OCI-LY1 (cell line): ENCODE data around the gene COL19A1.
A peak's percentile ranks its signal among the peaks of the same experiment; 100 is the strongest.

Experiments used
- H2AFZ ChIP-seq: fragments of 200-600 bp; sonication (generic), shearing (Covaris generic); 2 replicates; pipeline ENCODE4 v1.6.0; 2014; ENCODE audit warnings: antibody characterized with exemption, mild to moderate bottlenecking, low read length
- H3F3A ChIP-seq: fragments of 200-600 bp; sonication (generic), shearing (Covaris generic); 2 replicates; pipeline ENCODE4 v1.6.0; 2014; ENCODE audit warnings: mild to moderate bottlenecking, antibody characterized with exemption, low read length, moderate library complexity; ENCODE audit not compliant: insufficient read depth
- H3K27ac ChIP-seq: fragments of 200-600 bp; sonication (generic); 2 replicates; pipeline ENCODE4 v1.5.1; 2014; ENCODE audit warnings: low read length, mixed run types, mild to moderate bottlenecking, low read depth; ENCODE audit not compliant: poor library complexity, severe bottlenecking
- H3K27me3 ChIP-seq: fragments of 200-600 bp; sonication (generic); 2 replicates; pipeline ENCODE4 v1.6.0; 2014; ENCODE audit warnings: antibody characterized with exemption, mild to moderate bottlenecking, low read length, moderate library complexity; ENCODE audit not compliant: insufficient read depth
- H3K36me3 ChIP-seq: fragments of 200-600 bp; sonication (generic); 2 replicates; pipeline ENCODE4 v1.6.1; 2014; ENCODE audit warnings: mild to moderate bottlenecking, antibody characterized with exemption, low read length, moderate library complexity, mixed read lengths; ENCODE audit not compliant: insufficient read depth
- H3K4me1 ChIP-seq: fragments of 200-600 bp; sonication (generic); 2 replicates; pipeline ENCODE4 v1.5.1; 2014; ENCODE audit warnings: mild to moderate bottlenecking, low read length, moderate library complexity; ENCODE audit not compliant: insufficient read depth, severe bottlenecking
- H3K4me2 ChIP-seq: fragments of 200-600 bp; sonication (generic), shearing (Covaris generic); 2 replicates; pipeline ENCODE4 v1.6.1; 2014; ENCODE audit warnings: low read length
- H3K4me3 ChIP-seq: fragments of 200-600 bp; sonication (generic); 2 replicates; pipeline ENCODE4 v1.5.1; 2014; ENCODE audit warnings: low read length, low read depth, mild to moderate bottlenecking, mixed read lengths; ENCODE audit not compliant: poor library complexity, severe bottlenecking
- H3K79me2 ChIP-seq: fragments of 200-600 bp; shearing (Covaris generic); 2 replicates; pipeline ENCODE4 v1.6.1; 2016; ENCODE audit warnings: mixed run types, low read length, mixed read lengths; ENCODE audit not compliant: insufficient read depth
- H3K9ac ChIP-seq: fragments of 200-600 bp; sonication (generic), shearing (Covaris generic); 2 replicates; pipeline ENCODE4 v1.6.1; 2014; ENCODE audit warnings: mild to moderate bottlenecking, low read length, mixed read lengths
- H3K9me2 ChIP-seq: fragments of 200-600 bp; sonication (generic), shearing (Covaris generic); 2 replicates; pipeline ENCODE4 v1.6.1; 2014; ENCODE audit warnings: low read depth, mild to moderate bottlenecking, low read length, mixed read lengths
- H3K9me3 ChIP-seq: fragments of 200-600 bp; shearing (Covaris generic); 2 replicates; pipeline ENCODE4 v1.6.1; 2014; ENCODE audit warnings: low read length, mixed read lengths
- H4K20me1 ChIP-seq: fragments of 200-600 bp; sonication (generic), shearing (Covaris generic); 2 replicates; pipeline ENCODE4 v1.6.0; 2016; ENCODE audit warnings: mild to moderate bottlenecking, low read length; ENCODE audit not compliant: insufficient read depth
- CTCF ChIP-seq: fragments of 200-600 bp; sonication (generic), shearing (Covaris generic); IDR thresholded peaks from 2 replicates; pipeline ENCODE4 v1.5.1; 2017; ENCODE audit warnings: mild to moderate bottlenecking, antibody characterized with exemption, low read length, moderate library complexity, mixed read lengths
- EZH2 ChIP-seq: fragments of 200-600 bp; sonication (generic), shearing (Covaris generic); IDR thresholded peaks from 2 replicates; pipeline ENCODE4 v1.8.0; 2017; ENCODE audit warnings: borderline replicate concordance, mixed run types, mild to moderate bottlenecking, antibody characterized with exemption, low read length, moderate library complexity, mixed read lengths

COL19A1 gene

GRCh38 chr6:69875715-69876114, 9.4 kb downstream of the COL19A1 start:
- Histone ChIP-seq H3K4me3 (no peak overlapping the region), H3K9me2 (no peaks in the 10 kb centered on the region), H3K79me2 (no peaks in the 10 kb centered on the region), H3K4me1 (peaks cover 7% of the 10 kb centered on the region), H4K20me1 (no peaks in the 10 kb centered on the region), H3K4me2 (no peak overlapping the region), H3K9me3 (no peaks in the 10 kb centered on the region), H3K27ac (no peak overlapping the region), H3K27me3 (no peaks in the 10 kb centered on the region), H3K36me3 (no peaks in the 10 kb centered on the region), H3K9ac (no peak overlapping the region), H3F3A (no peaks in the 10 kb centered on the region), H2AFZ (no peak overlapping the region)
- TF ChIP-seq EZH2, result no peak
- TF ChIP-seq CTCF, result no peak

- Histone ChIP-seq H3K27ac (no peak overlapping the region), H3K9me3 (no peaks in the 10 kb centered on the region), H3K4me1 (peaks cover 32% of the 10 kb centered on the region), H3K79me2 (no peaks in the 10 kb centered on the region), H3K4me2 (no peak overlapping the region), H3F3A (no peaks in the 10 kb centered on the region), H3K9me2 (no peaks in the 10 kb centered on the region), H2AFZ (no peak overlapping the region), H3K27me3 (no peaks in the 10 kb centered on the region), H3K9ac (no peak overlapping the region), H4K20me1 (no peaks in the 10 kb centered on the region), H3K4me3 (no peak overlapping the region), H3K36me3 (no peaks in the 10 kb centered on the region)
- no peak for TF ChIP-seq CTCF
- TF ChIP-seq EZH2, result no peak
Observed at GRCh38 chr6:69878795-69879194, 12.4 kb downstream of the COL19A1 start.

- Histone ChIP-seq H3F3A (no peaks in the 10 kb centered on the region), H4K20me1 (no peaks in the 10 kb centered on the region), H3K79me2 (no peaks in the 10 kb centered on the region), H3K27ac (peak overlapping the region; percentile 49), H3K9ac (no peak overlapping the region), H3K4me1 (peaks cover 32% of the 10 kb centered on the region), H3K4me2 (peak overlapping the region; percentile 47; the same call in 1 of the 2 replicates), H3K9me3 (no peaks in the 10 kb centered on the region), H3K36me3 (no peaks in the 10 kb centered on the region), H3K27me3 (no peaks in the 10 kb centered on the region), H3K9me2 (no peaks in the 10 kb centered on the region), H3K4me3 (no peak overlapping the region), H2AFZ (no peak overlapping the region)
- TF ChIP-seq EZH2 (no peak), CTCF (no peak)
Observed at GRCh38 chr6:69880601-69881000, 14.2 kb downstream of the COL19A1 start.
